CD4-positive, alpha-beta T cell treated with Interleukin-15 for 4 hours (primary cell): ENCODE data around the gene SIK2.

ENCODE experiments used
- DNase-seq: peaks from one replicate; pipeline ENCODE4 v3.0.0-alpha.2; 2020; ENCODE audit warnings: low spot score

SIK2 gene

GRCh38 chr11:111729831-111730311, 127.6 kb downstream of the SIK2 start:
- DNase-seq = no peak

GRCh38 chr11:111730871-111731591, 128.8 kb downstream of the SIK2 start:
- no peak for DNase-seq

GRCh38 chr11:111731821-111732220, 129.6 kb downstream of the SIK2 start:
- no peak for DNase-seq

- no peak for DNase-seq
Measured at GRCh38 chr11:111733016-111733415, 130.8 kb downstream of the SIK2 start.

GRCh38 chr11:111733611-111734088, 131.4 kb downstream of the SIK2 start:
- DNase-seq = no peak

- no peak for DNase-seq
Measured at GRCh38 chr11:111734101-111734953, 132.1 kb downstream of the SIK2 start.

GRCh38 chr11:111734954-111735261, 132.7 kb downstream of the SIK2 start:
- DNase-seq = no peak

GRCh38 chr11:111735262-111736116, 133.2 kb downstream of the SIK2 start:
- no peak for DNase-seq

- DNase-seq = no peak
Measured at GRCh38 chr11:111736181-111736590, 133.9 kb downstream of the SIK2 start.

- no peak for DNase-seq
Measured at GRCh38 chr11:111736621-111737443, 134.6 kb downstream of the SIK2 start.

GRCh38 chr11:111737444-111738210, 135.4 kb downstream of the SIK2 start:
- no peak for DNase-seq

GRCh38 chr11:111739299-111739698, 137.1 kb downstream of the SIK2 start:
- no peak for DNase-seq

- no peak for DNase-seq
Measured at GRCh38 chr11:111741751-111742150, 139.5 kb downstream of the SIK2 start.

- DNase-seq = no peak
Measured at GRCh38 chr11:111743700-111744099, 141.5 kb downstream of the SIK2 start.

GRCh38 chr11:111745719-111746504, 143.7 kb downstream of the SIK2 start:
- DNase-seq = no peak

- DNase-seq = no peak
Measured at GRCh38 chr11:111748035-111748804, 146.0 kb downstream of the SIK2 start.

GRCh38 chr11:111749646-111750045, 147.4 kb downstream of the SIK2 start:
- DNase-seq = no peak

GRCh38 chr11:111756097-111756496, 153.8 kb downstream of the SIK2 start:
- DNase-seq = no peak

- DNase-seq = no peak
Measured at GRCh38 chr11:111759376-111759775, 157.1 kb downstream of the SIK2 start.
